ACC112 (cell line): ENCODE results near the gene ELMO2.
A peak's percentile ranks its signal among the peaks of the same experiment; 100 is the strongest.

Source experiments
- H2AFZ ChIP-seq: fragments of 200-600 bp; sonication (generic); one replicate; pipeline ENCODE4 v1.6.0; 2017; ENCODE audit warnings: antibody characterized with exemption, low read length; ENCODE audit not compliant: unreplicated experiment
- H3K27ac ChIP-seq: fragments of 200-600 bp; sonication (generic); 2 replicates; pipeline ENCODE4 v1.5.1; 2014; ENCODE audit warnings: low read depth, mild to moderate bottlenecking, antibody characterized with exemption, low read length, moderate library complexity
- H3K27me3 ChIP-seq: fragments of 200-600 bp; sonication (generic); 2 replicates; pipeline ENCODE4 v1.6.1; 2014; ENCODE audit warnings: mild to moderate bottlenecking, antibody characterized with exemption, low read length, moderate library complexity, mixed read lengths; ENCODE audit not compliant: insufficient read depth
- H3K36me3 ChIP-seq: fragments of 200-600 bp; sonication (generic); 2 replicates; pipeline ENCODE4 v1.6.1; 2016; ENCODE audit warnings: mild to moderate bottlenecking, antibody characterized with exemption, low read length, moderate library complexity, mixed read lengths; ENCODE audit not compliant: insufficient read depth
- H3K4me1 ChIP-seq: fragments of 200-600 bp; sonication (generic); one replicate; pipeline ENCODE4 v1.6.1; 2016; ENCODE audit warnings: low read length, mixed read lengths; ENCODE audit not compliant: insufficient read depth, unreplicated experiment, control insufficient read depth
- H3K4me3 ChIP-seq: fragments of 200-600 bp; sonication (generic); 2 replicates; pipeline ENCODE4 v1.5.1; 2014; ENCODE audit warnings: mild to moderate bottlenecking, low read depth, low read length
- H3K79me2 ChIP-seq: fragments of 200-600 bp; sonication (generic); one replicate; pipeline ENCODE4 v1.6.0; 2016; ENCODE audit warnings: low read length; ENCODE audit not compliant: control insufficient read depth, unreplicated experiment, insufficient read depth

Gene ELMO2

GRCh38 chr20:46406986-46407670 lies 713 bp upstream of the ELMO2 start:
- Histone ChIP-seq H2AFZ (peak overlapping the region; percentile 47), H3K36me3 (no peaks in the 10 kb centered on the region), H3K27me3 (peaks cover 5% of the 10 kb centered on the region; the same call in 1 of the 2 replicates), H3K4me3 (peak overlapping the region; percentile 84), H3K79me2 (peaks cover 28% of the 10 kb centered on the region), H3K4me1 (peaks cover 11% of the 10 kb centered on the region), H3K27ac (no peak overlapping the region)

GRCh38 chr20:46402331-46402811 lies 4.0 kb downstream of the ELMO2 start:
- H2AFZ ChIP-seq: no peak overlapping the region
- H3K79me2 ChIP-seq: peaks cover 58% of the 10 kb centered on the region
- H3K4me3 ChIP-seq: no peak overlapping the region
- H3K36me3 ChIP-seq: no peaks in the 10 kb centered on the region
- no peaks in the 10 kb centered on the region for H3K27me3 ChIP-seq
- H3K27ac ChIP-seq: no peak overlapping the region
- peaks cover 31% of the 10 kb centered on the region for H3K4me1 ChIP-seq

GRCh38 chr20:46401478-46401860 lies 4.9 kb downstream of the ELMO2 start:
- no peaks in the 10 kb centered on the region for H3K27me3 ChIP-seq
- peaks cover 58% of the 10 kb centered on the region for H3K79me2 ChIP-seq
- peak overlapping the region; percentile 61 for H3K4me3 ChIP-seq
- H3K36me3 ChIP-seq: no peaks in the 10 kb centered on the region
- no peak overlapping the region for H2AFZ ChIP-seq
- H3K4me1 ChIP-seq: peaks cover 28% of the 10 kb centered on the region
- H3K27ac ChIP-seq: peak overlapping the region; percentile 74

GRCh38 chr20:46400828-46401477 lies 5.5 kb downstream of the ELMO2 start:
- H3K4me3 ChIP-seq: peak overlapping the region; percentile 61
- peaks cover 60% of the 10 kb centered on the region for H3K79me2 ChIP-seq
- H3K36me3 ChIP-seq: no peaks in the 10 kb centered on the region
- peak overlapping the region; percentile 34 for H2AFZ ChIP-seq
- H3K27ac ChIP-seq: peak overlapping the region; percentile 74
- no peaks in the 10 kb centered on the region for H3K27me3 ChIP-seq
- H3K4me1 ChIP-seq: peaks cover 28% of the 10 kb centered on the region

- Histone ChIP-seq H3K4me1 (peaks cover 28% of the 10 kb centered on the region), H3K27ac (peak overlapping the region; percentile 74), H3K4me3 (peak overlapping the region; percentile 61), H3K36me3 (no peaks in the 10 kb centered on the region), H2AFZ (peak overlapping the region; percentile 34), H3K79me2 (peaks cover 63% of the 10 kb centered on the region), H3K27me3 (no peaks in the 10 kb centered on the region)
Observed at GRCh38 chr20:46400253-46400652, 6.2 kb downstream of the ELMO2 start.

- H3K27ac ChIP-seq: no peak overlapping the region
- no peaks in the 10 kb centered on the region for H3K36me3 ChIP-seq
- H2AFZ ChIP-seq: no peak overlapping the region
- peaks cover 24% of the 10 kb centered on the region for H3K4me1 ChIP-seq
- H3K4me3 ChIP-seq: no peak overlapping the region
- H3K27me3 ChIP-seq: no peaks in the 10 kb centered on the region
- H3K79me2 ChIP-seq: peaks cover 56% of the 10 kb centered on the region
Observed at GRCh38 chr20:46399401-46399800, 7.0 kb downstream of the ELMO2 start.

- H3K79me2 ChIP-seq: peaks cover 51% of the 10 kb centered on the region
- peaks cover 24% of the 10 kb centered on the region for H3K4me1 ChIP-seq
- H3K4me3 ChIP-seq: no peak overlapping the region
- H3K36me3 ChIP-seq: no peaks in the 10 kb centered on the region
- no peak overlapping the region for H3K27ac ChIP-seq
- H3K27me3 ChIP-seq: no peaks in the 10 kb centered on the region
- H2AFZ ChIP-seq: no peak overlapping the region
Observed at GRCh38 chr20:46398963-46399362, 7.5 kb downstream of the ELMO2 start.

GRCh38 chr20:46396052-46396740 lies 10.2 kb downstream of the ELMO2 start:
- H3K36me3 ChIP-seq: peaks cover 6% of the 10 kb centered on the region; the same call in 1 of the 2 replicates
- peaks cover 30% of the 10 kb centered on the region for H3K79me2 ChIP-seq
- H3K4me3 ChIP-seq: no peak overlapping the region

GRCh38 chr20:46394872-46395760 lies 11.3 kb downstream of the ELMO2 start:
- Histone ChIP-seq H3K36me3 (peaks cover 6% of the 10 kb centered on the region; the same call in 1 of the 2 replicates), H3K79me2 (peaks cover 22% of the 10 kb centered on the region), H3K27me3 (no peaks in the 10 kb centered on the region), H3K4me1 (peaks cover 5% of the 10 kb centered on the region), H3K4me3 (no peak overlapping the region), H3K27ac (no peak overlapping the region), H2AFZ (no peak overlapping the region)

More at GRCh38 chr20:46396052-46396740, 10.2 kb downstream of the ELMO2 start:
- H3K27ac ChIP-seq: no peak overlapping the region
- peaks cover 13% of the 10 kb centered on the region for H3K4me1 ChIP-seq
- H3K27me3 ChIP-seq: no peaks in the 10 kb centered on the region
- no peak overlapping the region for H2AFZ ChIP-seq

GRCh38 chr20:46393967-46394366 lies 12.4 kb downstream of the ELMO2 start:
- Histone ChIP-seq H3K36me3 (peaks cover 6% of the 10 kb centered on the region; the same call in 1 of the 2 replicates), H3K4me1 (no peaks in the 10 kb centered on the region), H2AFZ (no peak overlapping the region), H3K27me3 (no peaks in the 10 kb centered on the region), H3K27ac (no peak overlapping the region), H3K79me2 (peaks cover 14% of the 10 kb centered on the region), H3K4me3 (no peak overlapping the region)
